C4-2B (cell line): ENCODE results near the gene PTDSS2.
"Not testable (repeated sequence)": the region's sequence is repeated elsewhere in the genome, so short reads cannot be mapped to it uniquely, and the experiment has no call there.

Experiments used
- H3K27ac ChIP-seq: fragments of 450-650 bp; 2 replicates; pipeline ENCODE4 v1.5.1; 2017
- CTCF ChIP-seq: fragments of 450-650 bp; conservative IDR thresholded peaks from 2 replicates; pipeline ENCODE4 v1.5.1; 2017; ENCODE audit warnings: mild to moderate bottlenecking
- ZFX ChIP-seq: fragments of 450-650 bp; IDR thresholded peaks from 2 replicates; pipeline ENCODE4 v1.6.1; 2017

The PTDSS2 gene

GRCh38 chr11:432501-433100, 17.5 kb upstream of the PTDSS2 start:
- H3K27ac ChIP-seq: no peak overlapping the region
- TF ChIP-seq CTCF (no peak), ZFX (no peak)

GRCh38 chr11:433111-433510, 17.0 kb upstream of the PTDSS2 start:
- no peak overlapping the region for H3K27ac ChIP-seq
- TF ChIP-seq CTCF (no peak), ZFX (no peak)

- H3K27ac ChIP-seq: no peak overlapping the region
- TF ChIP-seq ZFX: no peak
- no peak for TF ChIP-seq CTCF
These were observed 16.4 kb upstream of the PTDSS2 start for GRCh38 chr11:433641-434040.

GRCh38 chr11:434496-434895, 15.6 kb upstream of the PTDSS2 start:
- TF ChIP-seq ZFX: no peak
- TF ChIP-seq CTCF: no peak
- H3K27ac ChIP-seq: no peak overlapping the region

- not testable (repeated sequence) for H3K27ac ChIP-seq
These were observed 14.9 kb upstream of the PTDSS2 start for GRCh38 chr11:434999-435740.

GRCh38 chr11:437228-437870, 12.7 kb upstream of the PTDSS2 start:
- no peak overlapping the region for H3K27ac ChIP-seq
- no peak for TF ChIP-seq CTCF
- no peak for TF ChIP-seq ZFX

- no peak for TF ChIP-seq CTCF
- TF ChIP-seq ZFX: no peak
- no peak overlapping the region for H3K27ac ChIP-seq
These were observed 11.8 kb upstream of the PTDSS2 start for GRCh38 chr11:438101-438844.
